COLO668 (cell line): Measurements from ENCODE around the gene HEATR1.
"Not testable (repeated sequence)": the region's sequence is repeated elsewhere in the genome, so short reads cannot be mapped to it uniquely, and the experiment has no call there.

Source experiments
- DNase-seq: peaks from one replicate; lab custom pipeline; 2025; ENCODE audit not compliant: unreplicated experiment; lab: John Stamatoyannopoulos, UW

The HEATR1 gene

GRCh38 chr1:236603991-236604904, at the start of gene HEATR1:
Gene HEATR1, minus strand, starts transcription at chr1:236604516. Its CDS starts 421 bp downstream, at chr1:236604095.
- peak; percentile 96 for DNase-seq

GRCh38 chr1:236645016-236645680, 40.8 kb upstream of the HEATR1 start:
- DNase-seq: peak; percentile 30

GRCh38 chr1:236642763-236643162, 38.4 kb upstream of the HEATR1 start:
- DNase-seq: no peak

- peak; percentile 48 for DNase-seq
Observed at GRCh38 chr1:236639686-236640085, 35.4 kb upstream of the HEATR1 start.

GRCh38 chr1:236638945-236639344, 34.6 kb upstream of the HEATR1 start:
- peak; percentile 71 for DNase-seq

- peak; percentile 36 for DNase-seq
Observed at GRCh38 chr1:236636017-236636416, 31.7 kb upstream of the HEATR1 start.

GRCh38 chr1:236627727-236628408, 23.6 kb upstream of the HEATR1 start:
- DNase-seq: no peak

GRCh38 chr1:236623371-236624166, 19.3 kb upstream of the HEATR1 start:
- DNase-seq: no peak

GRCh38 chr1:236622407-236622806, 18.1 kb upstream of the HEATR1 start:
- no peak for DNase-seq

GRCh38 chr1:236619398-236619797, 15.1 kb upstream of the HEATR1 start:
- no peak for DNase-seq

GRCh38 chr1:236618507-236618906, 14.2 kb upstream of the HEATR1 start:
- DNase-seq: no peak

- DNase-seq: no peak
Observed at GRCh38 chr1:236615399-236616148, 11.3 kb upstream of the HEATR1 start.

- no peak for DNase-seq
Observed at GRCh38 chr1:236612349-236612748, 8.0 kb upstream of the HEATR1 start.

- DNase-seq: peak; percentile 72
Observed at GRCh38 chr1:236608930-236609726, 4.8 kb upstream of the HEATR1 start.

- not testable (repeated sequence) for DNase-seq
Observed at GRCh38 chr1:236607597-236607996, 3.3 kb upstream of the HEATR1 start.

GRCh38 chr1:236604905-236605806, 840 bp upstream of the HEATR1 start:
- no peak for DNase-seq

- DNase-seq: no peak
Observed at GRCh38 chr1:236602171-236602570, 2.1 kb downstream of the HEATR1 start.

GRCh38 chr1:236590553-236591150, 13.7 kb downstream of the HEATR1 start:
- no peak for DNase-seq
